Endodermal cell (in vitro differentiated cells): ENCODE results near the gene CDK12. TPM values are rescaled to one million over a fixed set of nuclear protein-coding genes. Genes with fewer than 3 reads are reported as not detected.
"Not testable (repeated sequence)": the region's sequence is repeated elsewhere in the genome, so short reads cannot be mapped to it uniquely, and the experiment has no call there.

Experiments
- DNase-seq: peaks from one replicate; pipeline ENCODE4 v3.0.0-alpha.2; 2017
- H3K27ac ChIP-seq: 2 replicates; pipeline ENCODE4 v1.5.1; 2013; ENCODE audit warnings: mild to moderate bottlenecking, low read depth, low read length, moderate library complexity
- H3K27me3 ChIP-seq: 2 replicates; pipeline ENCODE4 v1.6.1; 2013; ENCODE audit warnings: mild to moderate bottlenecking, low read length, moderate library complexity; ENCODE audit not compliant: insufficient read depth, control insufficient read depth, poor library complexity, severe bottlenecking
- H3K36me3 ChIP-seq: 2 replicates; pipeline ENCODE4 v1.7.0; 2013; ENCODE audit warnings: mild to moderate bottlenecking, low read length, moderate library complexity; ENCODE audit not compliant: control insufficient read depth, insufficient read depth
- H3K4me1 ChIP-seq: one replicate; pipeline ENCODE4 v1.7.0; 2013; ENCODE audit warnings: low read length; ENCODE audit not compliant: control insufficient read depth, insufficient read depth
- H3K4me3 ChIP-seq: 2 replicates; pipeline ENCODE4 v1.5.1; 2013; ENCODE audit warnings: mild to moderate bottlenecking, low read length, moderate library complexity
- H3K9ac ChIP-seq: 2 replicates; pipeline ENCODE4 v1.6.1; 2013; ENCODE audit warnings: mild to moderate bottlenecking, low read length, moderate library complexity; ENCODE audit not compliant: poor library complexity, severe bottlenecking; ENCODE audit errors: extremely low read depth
- H3K9me3 ChIP-seq: 2 replicates; pipeline ENCODE4 v1.6.1; 2013; ENCODE audit warnings: mild to moderate bottlenecking, low read length, moderate library complexity; ENCODE audit not compliant: control insufficient read depth
- H3K27ac Mint-ChIP-seq: 2 replicates; pipeline ENCODE4 v1.8.0; 2020; ENCODE audit warnings: mixed read lengths
- H3K27me3 Mint-ChIP-seq: 2 replicates; pipeline ENCODE4 v1.8.0; 2021; ENCODE audit warnings: mild to moderate bottlenecking, mixed read lengths; ENCODE audit not compliant: insufficient read depth
- H3K36me3 Mint-ChIP-seq: 2 replicates; pipeline ENCODE4 v1.8.0; 2020; ENCODE audit warnings: low read depth, mixed read lengths
- H3K4me1 Mint-ChIP-seq: 2 replicates; pipeline ENCODE4 v1.8.0; 2020; ENCODE audit warnings: mixed read lengths
- H3K4me3 Mint-ChIP-seq: 2 replicates; pipeline ENCODE4 v1.8.0; 2020; ENCODE audit warnings: mild to moderate bottlenecking, moderate library complexity, mixed read lengths
- H3K9me3 Mint-ChIP-seq: 2 replicates; pipeline ENCODE4 v1.8.0; 2020; ENCODE audit warnings: mild to moderate bottlenecking, mixed read lengths
- CTCF ChIP-seq: fragments of 200-600 bp; sonication (generic); conservative IDR thresholded peaks from 2 replicates; pipeline ENCODE4 v1.5.0; 2021; ENCODE audit warnings: antibody characterized with exemption, mild to moderate bottlenecking
- WGBS, 2 experiments: methylation state at CpG; one replicate each; pipeline versions ENCODE4 v1.1.5 to v1.1.7; 2013; ENCODE audit warnings: missing lambda C conversion rate in 2 of 2, mixed read lengths in 1 of 2; ENCODE audit not compliant: insufficient coverage in 1 of 2, insufficient read length in 1 of 2; 5-methylcytosine and 5-hydroxymethylcytosine counted together
- total RNA-seq, 2 donors: library from RNA; stranded (reverse); fragmentation: NEBNext Ultra II Directional in 1 of 2; extraction: Animal tissue kit (Norgen Biotek cat#: 25700) in 1 of 2; gene quantifications; 2 replicates in 1 of 2; 3 replicates in 1 of 2; pipeline ENCODE4 v1.2.1, GENCODE V29; 2021

Gene CDK12
- total RNA-seq, 2 donors from 2014 or later = 62.8 to 70.2 TPM

DNA sequence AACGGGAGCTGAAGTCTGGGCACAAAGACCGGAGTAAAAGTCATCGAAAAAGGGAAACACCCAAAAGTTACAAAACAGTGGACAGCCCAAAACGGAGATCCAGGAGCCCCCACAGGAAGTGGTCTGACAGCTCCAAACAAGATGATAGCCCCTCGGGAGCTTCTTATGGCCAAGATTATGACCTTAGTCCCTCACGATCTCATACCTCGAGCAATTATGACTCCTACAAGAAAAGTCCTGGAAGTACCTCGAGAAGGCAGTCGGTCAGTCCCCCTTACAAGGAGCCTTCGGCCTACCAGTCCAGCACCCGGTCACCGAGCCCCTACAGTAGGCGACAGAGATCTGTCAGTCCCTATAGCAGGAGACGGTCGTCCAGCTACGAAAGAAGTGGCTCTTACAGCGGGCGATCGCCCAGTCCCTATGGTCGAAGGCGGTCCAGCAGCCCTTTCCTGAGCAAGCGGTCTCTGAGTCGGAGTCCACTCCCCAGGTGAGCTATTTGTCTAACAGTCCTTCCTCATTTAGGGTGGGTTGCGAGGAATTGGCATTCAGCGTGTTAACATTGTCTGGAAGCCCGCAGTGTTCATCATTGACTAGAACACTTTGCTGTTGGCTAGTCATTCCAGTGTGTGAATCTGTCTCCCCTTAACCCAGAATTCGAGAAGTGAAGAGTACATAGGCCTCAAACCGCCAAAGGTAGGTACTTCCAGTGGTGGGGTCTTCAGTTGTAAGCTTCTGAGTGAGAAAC lies 1.5 kb downstream of the CDK12 start:
- Mint-ChIP-seq H3K4me1 (peaks cover 6% of the 10 kb centered on the region), H3K4me3 (peak overlapping the region; percentile 88), H3K27me3 (no peaks in the 10 kb centered on the region), H3K9me3 (peaks cover 1% of the 10 kb centered on the region), H3K27ac (peak overlapping the region; percentile 88), H3K36me3 (peaks cover 18% of the 10 kb centered on the region)
- Histone ChIP-seq H3K4me3 (peak overlapping the region; percentile 92), H3K27me3 (no peaks in the 10 kb centered on the region), H3K36me3 (peaks cover 9% of the 10 kb centered on the region), H3K27ac (no peak overlapping the region), H3K9me3 (no peaks in the 10 kb centered on the region), H3K4me1 (no peaks in the 10 kb centered on the region), H3K9ac (peak overlapping the region; percentile 100)
- peak; percentile 65 for DNase-seq
- TF ChIP-seq CTCF = no peak
- WGBS, 2 experiments = 5 to 8% methylated on average over 25 to 28 of the region's 28 CpGs

DNA sequence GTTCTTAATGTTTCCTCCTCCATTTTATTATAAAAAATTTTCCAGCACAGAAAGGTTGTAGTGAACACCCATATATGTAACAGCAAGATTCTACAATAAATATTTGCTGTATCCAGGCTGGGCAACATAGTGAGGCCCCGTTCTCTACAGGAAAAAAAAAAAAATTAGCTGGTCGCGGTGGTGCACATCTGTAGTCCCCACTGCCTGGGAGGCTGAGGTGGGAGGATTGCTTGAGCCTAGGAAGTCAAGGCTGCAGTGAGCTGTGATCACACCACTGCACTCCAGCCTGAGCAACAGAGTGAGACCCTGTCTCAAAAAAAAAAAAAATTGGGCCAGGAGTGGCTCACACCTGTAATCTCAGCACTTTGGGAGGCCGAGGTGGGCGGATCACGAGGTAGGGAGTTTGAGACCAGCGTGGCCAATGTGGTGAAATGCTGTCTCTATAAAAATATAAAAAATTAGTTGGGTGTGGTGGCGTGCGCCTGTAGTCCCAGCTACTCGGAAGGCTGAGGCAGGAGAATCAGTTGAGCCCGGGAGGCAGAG lies 3.4 kb downstream of the CDK12 start:
- Mint-ChIP-seq H3K4me3 (peak overlapping the region; percentile 88), H3K36me3 (peaks cover 25% of the 10 kb centered on the region)
- 95 to 98% methylated on average over 7 to 11 of the region's 11 CpGs for WGBS, 2 experiments
- not testable (repeated sequence) for H3K27ac ChIP-seq, H3K4me1 ChIP-seq, H3K9me3 ChIP-seq, H3K9me3 Mint-ChIP-seq, H3K27ac Mint-ChIP-seq, DNase-seq, H3K4me1 Mint-ChIP-seq, H3K27me3 Mint-ChIP-seq, H3K27me3 ChIP-seq
- H3K36me3 ChIP-seq = peaks cover 18% of the 10 kb centered on the region
- peak overlapping the region; percentile 100 for H3K9ac ChIP-seq
- peak overlapping the region; percentile 92 for H3K4me3 ChIP-seq

GRCh38 chr17:39468610-39469009 lies 7.3 kb downstream of the CDK12 start:
- H3K27me3 Mint-ChIP-seq, H3K27me3 ChIP-seq, H3K27ac Mint-ChIP-seq, H3K9me3 Mint-ChIP-seq, H3K4me3 ChIP-seq, H3K27ac ChIP-seq, DNase-seq, H3K4me1 ChIP-seq, H3K9me3 ChIP-seq, H3K4me3 Mint-ChIP-seq, H3K4me1 Mint-ChIP-seq, H3K9ac ChIP-seq: not testable (repeated sequence)
- peaks cover 53% of the 10 kb centered on the region for H3K36me3 ChIP-seq
- 97% methylated on average over 10 of the region's 11 CpGs; no CpG with 5 or more reads in 1 of the 2 experiments for WGBS, 2 experiments
- peaks cover 47% of the 10 kb centered on the region for H3K36me3 Mint-ChIP-seq

GRCh38 chr17:39473310-39473709 lies 12.0 kb downstream of the CDK12 start:
- H3K4me3 ChIP-seq = no peak overlapping the region
- H3K27ac ChIP-seq = no peak overlapping the region
- no peak overlapping the region for H3K4me3 Mint-ChIP-seq
- peaks cover 71% of the 10 kb centered on the region for H3K36me3 ChIP-seq
- H3K4me1 Mint-ChIP-seq = no peaks in the 10 kb centered on the region
- whole genome bisulfite sequencing, 2 experiments = 95 to 96% methylated on average over 5 to 7 of the region's 7 CpGs
- H3K9me3 Mint-ChIP-seq = no peaks in the 10 kb centered on the region
- TF ChIP-seq CTCF = no peak
- no peaks in the 10 kb centered on the region for H3K27me3 ChIP-seq
- peaks cover 52% of the 10 kb centered on the region for H3K36me3 Mint-ChIP-seq
- H3K4me1 ChIP-seq = no peaks in the 10 kb centered on the region
- DNase-seq = no peak
- H3K27me3 Mint-ChIP-seq = no peaks in the 10 kb centered on the region
- H3K9me3 ChIP-seq = no peaks in the 10 kb centered on the region
- no peak overlapping the region for H3K9ac ChIP-seq
- no peak overlapping the region for H3K27ac Mint-ChIP-seq

GRCh38 chr17:39479631-39480030 lies 18.3 kb downstream of the CDK12 start:
- not testable (repeated sequence) for H3K4me1 Mint-ChIP-seq, H3K27me3 ChIP-seq, H3K4me3 ChIP-seq, H3K9me3 ChIP-seq, H3K9me3 Mint-ChIP-seq, H3K27ac Mint-ChIP-seq, H3K4me1 ChIP-seq, H3K27me3 Mint-ChIP-seq, DNase-seq, H3K4me3 Mint-ChIP-seq, H3K27ac ChIP-seq, H3K9ac ChIP-seq
- 81 to 97% methylated on average over 4 to 8 of the region's 8 CpGs for WGBS, 2 experiments
- peaks cover 39% of the 10 kb centered on the region for H3K36me3 Mint-ChIP-seq
- H3K36me3 ChIP-seq = peaks cover 51% of the 10 kb centered on the region
